PC-9 (cell line): Measurements from ENCODE around the gene SLC18A3. TPM values are rescaled to one million over a fixed set of nuclear protein-coding genes. Genes with fewer than 3 reads are reported as not detected.

Source experiments
- BruUV-seq: library from RNA; stranded (reverse); fragments of 400-500 nt; replicated peaks from 2 replicates; lab custom pipeline; 2021; lab: Mats Ljungman, UMichigan
- CTCF ChIA-PET: fragments of 300-600 bp; sonication (Branson Sonifier 250); formaldehyde crosslinking; loops from one replicate; lab custom pipeline; 2022; ENCODE audit warnings: antibody characterized with exemption; lab: Charles Lee
- POLR2A ChIA-PET: fragments of 300-600 bp; sonication (Branson Sonifier 250); formaldehyde crosslinking; loops from one replicate; lab custom pipeline; 2022; ENCODE audit warnings: antibody characterized with exemption; ENCODE audit not compliant: unreplicated experiment; lab: Charles Lee
- DNase-seq, 2 experiments: peaks; one replicate each; pipeline versions ENCODE4 v3.0.0 to v3.0.0-alpha.2; 2015 to 2022; ENCODE audit warnings: mixed read lengths in 1 of 2
- H2AFZ ChIP-seq: fragments of 200-600 bp; sonication (generic); 2 replicates; pipeline ENCODE4 v1.8.1; 2017; ENCODE audit warnings: antibody characterized with exemption
- H3F3A ChIP-seq: fragments of 200-600 bp; sonication (generic); 2 replicates; pipeline ENCODE4 v1.8.1; 2017; ENCODE audit warnings: antibody characterized with exemption, mild to moderate bottlenecking, low read depth; ENCODE audit not compliant: insufficient read depth
- H3K27ac ChIP-seq: fragments of 200-600 bp; sonication (generic); 2 replicates; pipeline ENCODE4 v1.6.1; 2016; ENCODE audit warnings: mixed run types
- H3K27me3 ChIP-seq: fragments of 200-600 bp; sonication (generic); 2 replicates; pipeline ENCODE4 v1.6.1; 2016; ENCODE audit warnings: low read depth, mixed run types; ENCODE audit not compliant: insufficient read depth
- H3K36me3 ChIP-seq: fragments of 200-600 bp; sonication (generic); 2 replicates; pipeline ENCODE4 v1.6.1; 2016; ENCODE audit warnings: low read depth, mixed run types
- H3K4me1 ChIP-seq: fragments of 200-600 bp; sonication (generic); replicated peaks from 2 replicates; pipeline ENCODE4 v1.6.1; 2016; ENCODE audit warnings: mixed run types; ENCODE audit not compliant: insufficient read depth
- H3K4me2 ChIP-seq: fragments of 200-600 bp; sonication (generic); 2 replicates; pipeline ENCODE4 v1.6.1; 2017; ENCODE audit warnings: mixed run types
- H3K4me3 ChIP-seq: fragments of 200-600 bp; sonication (generic); 2 replicates; pipeline ENCODE4 v1.6.1; 2016; ENCODE audit warnings: mixed run types
- H3K79me2 ChIP-seq: fragments of 200-600 bp; sonication (generic); 2 replicates; pipeline ENCODE4 v1.6.1; 2017; ENCODE audit warnings: low read depth, mixed run types
- H3K9me2 ChIP-seq: fragments of 200-600 bp; sonication (generic); 2 replicates; pipeline ENCODE4 v1.8.1; 2017; ENCODE audit warnings: mild to moderate bottlenecking; ENCODE audit not compliant: insufficient read depth
- H3K9me3 ChIP-seq: fragments of 200-600 bp; sonication (generic); 2 replicates; pipeline ENCODE4 v1.8.1; 2016; ENCODE audit warnings: low read depth; ENCODE audit not compliant: insufficient read depth
- H4K20me1 ChIP-seq: fragments of 200-600 bp; sonication (generic); 2 replicates; pipeline ENCODE4 v1.8.1; 2017; ENCODE audit not compliant: insufficient read depth
- EZH2 ChIP-seq: fragments of 200-600 bp; sonication (generic); IDR thresholded peaks from 2 replicates; pipeline ENCODE4 v1.8.0; 2017; ENCODE audit warnings: antibody characterized with exemption, low read depth
- intact Hi-C: fragments of 100-400 bp; cut with micrococcal nuclease; formaldehyde crosslinking; loops from one replicate; pipeline ENCODE4 v1.10.0; 2022; ENCODE audit not compliant: unreplicated experiment
- total RNA-seq: library from RNA; stranded (reverse); gene quantifications from 2 replicates; pipeline ENCODE4 v1.2.3, GENCODE V29; 2021
- TF ChIP-seq, protein P1 (sequence below): fragments of 200-600 bp; sonication (generic); conservative IDR thresholded peaks from 2 replicates; pipeline ENCODE4 v1.6.1; 2017; ENCODE audit warnings: mixed run types, antibody characterized with exemption, mild to moderate bottlenecking, moderate library complexity

Gene SLC18A3
- total RNA-seq, 1 experiment from 2014 or later = not detected

GRCh38 chr10:49647554-49647953 lies 37.4 kb downstream of the SLC18A3 start:
- TF ChIP-seq, protein P1, sequence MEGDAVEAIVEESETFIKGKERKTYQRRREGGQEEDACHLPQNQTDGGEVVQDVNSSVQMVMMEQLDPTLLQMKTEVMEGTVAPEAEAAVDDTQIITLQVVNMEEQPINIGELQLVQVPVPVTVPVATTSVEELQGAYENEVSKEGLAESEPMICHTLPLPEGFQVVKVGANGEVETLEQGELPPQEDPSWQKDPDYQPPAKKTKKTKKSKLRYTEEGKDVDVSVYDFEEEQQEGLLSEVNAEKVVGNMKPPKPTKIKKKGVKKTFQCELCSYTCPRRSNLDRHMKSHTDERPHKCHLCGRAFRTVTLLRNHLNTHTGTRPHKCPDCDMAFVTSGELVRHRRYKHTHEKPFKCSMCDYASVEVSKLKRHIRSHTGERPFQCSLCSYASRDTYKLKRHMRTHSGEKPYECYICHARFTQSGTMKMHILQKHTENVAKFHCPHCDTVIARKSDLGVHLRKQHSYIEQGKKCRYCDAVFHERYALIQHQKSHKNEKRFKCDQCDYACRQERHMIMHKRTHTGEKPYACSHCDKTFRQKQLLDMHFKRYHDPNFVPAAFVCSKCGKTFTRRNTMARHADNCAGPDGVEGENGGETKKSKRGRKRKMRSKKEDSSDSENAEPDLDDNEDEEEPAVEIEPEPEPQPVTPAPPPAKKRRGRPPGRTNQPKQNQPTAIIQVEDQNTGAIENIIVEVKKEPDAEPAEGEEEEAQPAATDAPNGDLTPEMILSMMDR = no peak
- TF ChIP-seq EZH2 = no peak
- Histone ChIP-seq H3K4me3 (no peak overlapping the region), H3K27ac (no peak overlapping the region), H3K79me2 (no peaks in the 10 kb centered on the region), H3K4me2 (no peak overlapping the region), H3K9me2 (no peaks in the 10 kb centered on the region), H3K9me3 (no peaks in the 10 kb centered on the region), H4K20me1 (no peaks in the 10 kb centered on the region), H3K36me3 (no peaks in the 10 kb centered on the region), H3F3A (no peaks in the 10 kb centered on the region), H3K4me1 (no peaks in the 10 kb centered on the region), H2AFZ (no peak overlapping the region), H3K27me3 (peaks cover 34% of the 10 kb centered on the region)
- POLR2A ChIA-PET = no interaction called here
- CTCF ChIA-PET = no interaction called here
- no TSS peak for BruUV-seq
- no peak for DNase-seq
- intact Hi-C loops = no loop called here

GRCh38 chr10:49647985-49648795 lies 38.1 kb downstream of the SLC18A3 start:
- ChIA-PET POLR2A (no interaction called here), CTCF (no interaction called here)
- Histone ChIP-seq H3K27me3 (peaks cover 34% of the 10 kb centered on the region), H3K9me2 (no peaks in the 10 kb centered on the region), H3K79me2 (no peaks in the 10 kb centered on the region), H2AFZ (no peak overlapping the region), H3K36me3 (no peaks in the 10 kb centered on the region), H4K20me1 (no peaks in the 10 kb centered on the region), H3K4me1 (no peaks in the 10 kb centered on the region), H3K4me2 (no peak overlapping the region), H3F3A (no peaks in the 10 kb centered on the region), H3K4me3 (no peak overlapping the region), H3K27ac (no peak overlapping the region), H3K9me3 (no peaks in the 10 kb centered on the region)
- BruUV-seq = no TSS peak
- TF ChIP-seq, protein P1 = no peak
- no peak for TF ChIP-seq EZH2
- intact Hi-C loops = no loop called here
- peak in 1 of 2 experiments; percentile 20 for DNase-seq

GRCh38 chr10:49649294-49649693 lies 39.2 kb downstream of the SLC18A3 start:
- no peaks in the 10 kb centered on the region for H3K79me2 ChIP-seq
- no peak overlapping the region for H3K4me2 ChIP-seq
- no peaks in the 10 kb centered on the region for H3K9me3 ChIP-seq
- BruUV-seq = no TSS peak
- H3K4me1 ChIP-seq = no peaks in the 10 kb centered on the region
- H3F3A ChIP-seq = no peaks in the 10 kb centered on the region
- peaks cover 38% of the 10 kb centered on the region for H3K27me3 ChIP-seq
- DNase-seq = peak in 1 of 2 experiments; percentile 31
- no peaks in the 10 kb centered on the region for H4K20me1 ChIP-seq
- no peak overlapping the region for H3K27ac ChIP-seq
- H3K4me3 ChIP-seq = no peak overlapping the region
- no peaks in the 10 kb centered on the region for H3K9me2 ChIP-seq
- ChIA-PET CTCF (no interaction called here), POLR2A (no interaction called here)
- H3K36me3 ChIP-seq = no peaks in the 10 kb centered on the region
- intact Hi-C loops = no loop called here
- TF ChIP-seq, protein P1 = no peak
- TF ChIP-seq EZH2 = no peak
- no peak overlapping the region for H2AFZ ChIP-seq
